ENCODE data around the gene LLGL2.
A peak's percentile ranks its signal among the peaks of the same experiment; 100 is the strongest.

The LLGL2 gene

DNA sequence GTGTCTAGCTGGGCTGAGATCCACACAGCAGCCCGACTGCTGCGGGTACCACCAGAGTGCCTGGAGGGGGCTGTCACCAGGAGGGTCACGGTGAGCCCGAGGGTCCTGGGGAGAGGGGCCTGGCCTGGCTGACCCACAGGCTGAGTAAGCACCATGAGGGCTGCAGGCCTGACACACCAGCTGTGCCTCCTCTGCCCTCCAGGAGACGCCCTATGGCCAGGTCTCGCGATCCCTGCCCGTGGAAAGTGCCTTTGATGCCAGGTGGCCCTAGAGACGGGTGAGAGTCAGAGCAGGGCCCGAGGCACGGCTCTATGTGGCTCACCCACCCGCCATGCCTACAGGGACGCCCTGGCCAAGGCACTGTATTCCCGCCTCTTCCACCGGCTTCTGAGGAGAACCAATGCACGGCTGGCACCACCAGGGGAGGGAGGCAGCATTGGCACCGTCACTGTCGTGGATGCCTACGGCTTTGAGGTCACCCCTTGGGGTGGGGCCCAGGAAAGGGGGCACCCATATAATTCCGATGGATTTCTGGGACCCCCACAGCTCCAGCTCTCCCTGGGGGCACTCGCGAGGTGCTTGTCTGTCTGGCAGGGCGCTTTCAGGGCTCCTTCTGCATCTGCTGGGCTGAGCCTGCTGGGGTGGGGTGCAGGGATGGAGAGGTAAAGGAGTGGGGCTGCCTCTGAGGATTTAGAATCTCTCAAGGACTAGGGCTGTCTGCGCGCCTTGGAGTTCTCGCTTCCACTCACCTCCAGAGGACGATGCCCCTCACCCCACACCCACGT, 69.2 kb downstream of the LLGL2 start:
- DNase-seq: no peak

DNA sequence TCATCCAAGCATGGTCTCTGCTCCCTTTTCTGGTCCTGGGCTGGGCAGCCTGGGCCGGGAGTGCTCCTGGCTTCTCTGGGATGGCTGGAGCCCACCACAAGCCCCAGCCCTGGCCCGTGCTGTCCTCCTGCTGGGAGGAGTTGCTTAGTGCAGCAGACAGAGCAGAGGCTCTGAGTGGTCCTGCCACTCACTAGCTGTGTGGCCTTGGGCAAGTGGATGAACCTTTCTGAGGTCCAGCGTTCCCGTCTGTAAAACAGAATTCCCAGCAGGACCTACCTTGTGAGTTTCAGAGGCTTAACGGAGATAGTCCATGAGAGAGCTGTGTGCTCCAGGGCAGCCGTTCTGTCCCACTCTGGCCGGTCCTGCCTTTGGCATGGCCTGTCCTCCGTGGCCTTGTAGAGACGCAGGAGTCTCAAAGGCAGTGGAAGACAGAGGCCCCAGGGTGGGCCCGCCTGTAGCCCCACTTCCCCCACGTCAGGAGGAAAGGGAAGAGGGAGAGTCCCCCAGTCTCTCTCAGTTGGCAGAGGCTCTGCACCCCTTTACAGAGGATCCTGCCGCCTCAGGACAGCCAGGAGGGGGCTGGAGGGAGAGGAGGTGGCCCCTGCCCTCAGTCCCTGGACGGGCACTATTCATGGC, 69.9 kb downstream of the LLGL2 start:
- DNase-seq: no peak

GRCh38 chr17:75595920-75596313, 70.4 kb downstream of the LLGL2 start:
- no peak for DNase-seq

DNA sequence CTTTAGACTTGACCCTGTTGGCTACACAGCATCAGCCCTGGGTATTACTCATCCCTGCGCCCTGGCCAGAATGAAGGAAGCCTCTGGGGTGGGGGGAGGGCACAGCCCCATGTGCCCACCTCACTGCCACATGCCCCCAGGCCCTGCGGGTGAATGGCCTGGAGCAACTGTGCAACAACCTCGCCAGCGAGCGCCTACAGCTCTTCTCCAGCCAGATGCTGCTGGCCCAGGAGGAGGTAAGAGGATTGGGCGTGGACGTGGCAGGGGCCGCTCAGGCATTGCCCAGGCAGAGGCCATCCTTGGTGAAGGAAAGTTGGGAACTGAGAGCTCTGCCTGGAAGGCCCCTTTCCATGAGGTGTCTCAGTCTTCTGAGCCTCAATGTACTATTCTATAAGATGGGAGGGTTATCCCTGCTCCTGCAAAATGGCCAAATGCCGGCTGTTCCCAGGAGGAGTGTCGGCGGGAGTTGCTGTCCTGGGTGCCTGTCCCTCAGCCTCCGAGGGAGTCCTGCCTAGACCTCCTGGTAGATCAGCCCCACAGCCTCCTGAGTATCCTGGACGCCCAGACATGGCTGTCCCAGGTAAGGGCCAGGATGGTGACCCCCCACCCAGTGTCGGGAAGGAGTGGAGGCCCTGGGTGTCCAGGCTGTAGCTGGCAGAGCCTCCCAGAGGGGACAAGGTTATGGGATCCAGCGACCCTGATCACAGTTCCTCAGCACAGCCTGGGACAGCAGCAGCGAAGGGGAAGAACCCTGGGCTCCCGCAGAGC, 71.0 kb downstream of the LLGL2 start:
- no peak for DNase-seq

DNA sequence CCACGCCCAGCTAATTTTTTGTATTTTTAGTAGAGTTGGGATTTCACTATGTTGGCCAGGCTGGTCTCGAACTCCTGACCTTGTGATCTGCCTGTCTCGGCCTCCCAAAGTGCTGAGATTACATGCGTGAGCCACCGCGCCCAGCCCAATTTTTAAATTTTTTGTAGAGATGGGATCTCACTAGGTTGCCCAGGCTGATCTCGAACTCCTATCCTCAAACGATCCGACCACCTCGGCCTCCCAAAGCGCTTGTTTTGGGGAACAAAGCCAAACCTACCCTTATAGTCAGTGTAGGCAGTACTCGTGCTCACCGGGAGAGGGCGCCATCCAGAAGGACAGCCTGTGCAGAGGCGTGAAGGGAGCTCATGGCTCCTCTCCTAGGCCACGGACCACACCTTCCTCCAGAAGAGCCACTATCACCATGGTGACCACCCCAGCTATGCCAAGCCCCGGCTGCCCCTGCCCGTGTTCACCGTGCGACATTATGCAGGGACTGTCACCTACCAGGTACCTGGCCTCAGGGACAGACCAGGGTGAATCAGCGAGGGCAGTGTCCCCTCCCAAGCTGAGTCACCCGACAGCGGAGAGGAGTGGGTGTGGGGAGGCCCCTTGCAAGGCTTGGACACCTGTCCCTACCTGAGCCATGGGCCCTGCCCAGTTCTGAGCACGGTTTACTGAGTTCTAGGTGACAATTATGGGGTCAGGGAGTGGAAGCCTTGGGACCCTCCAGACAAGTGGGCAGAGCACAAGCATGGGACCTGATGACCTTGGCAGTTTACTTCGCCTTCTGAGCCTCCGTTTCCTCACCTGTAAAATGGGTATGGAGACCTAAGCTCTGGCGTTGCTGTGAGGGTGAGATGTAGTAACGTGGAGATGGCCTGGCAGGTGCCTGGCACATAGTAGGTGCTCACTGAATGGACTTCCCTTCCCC, 75.8 kb downstream of the LLGL2 start:
- DNase-seq: peak; percentile 51

DNA sequence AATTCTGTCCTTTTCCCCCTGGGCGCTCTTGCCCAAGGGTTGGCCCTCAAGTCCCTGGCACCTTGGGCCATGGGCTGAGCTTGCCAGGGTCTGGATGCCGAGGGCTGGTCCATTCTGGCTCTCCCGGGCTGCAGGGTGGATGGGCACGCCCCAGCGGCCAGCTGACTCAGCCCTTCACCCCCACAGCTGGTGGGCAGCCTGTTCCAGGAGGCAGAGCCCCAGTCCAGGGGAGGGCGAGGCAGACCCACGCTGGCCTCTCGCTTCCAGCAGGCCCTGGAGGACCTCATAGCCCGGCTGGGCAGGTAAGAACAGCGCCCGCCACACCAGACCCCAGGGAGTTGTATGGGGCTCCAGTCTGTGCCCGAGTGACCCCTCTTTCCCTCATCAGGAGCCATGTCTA, 77.1 kb downstream of the LLGL2 start:
- no peak for DNase-seq

GRCh38 chr17:75603123-75603522, 77.6 kb downstream of the LLGL2 start:
- DNase-seq: no peak

GRCh38 chr17:75604034-75604695, 78.7 kb downstream of the LLGL2 start:
- DNase-seq: no peak

DNA sequence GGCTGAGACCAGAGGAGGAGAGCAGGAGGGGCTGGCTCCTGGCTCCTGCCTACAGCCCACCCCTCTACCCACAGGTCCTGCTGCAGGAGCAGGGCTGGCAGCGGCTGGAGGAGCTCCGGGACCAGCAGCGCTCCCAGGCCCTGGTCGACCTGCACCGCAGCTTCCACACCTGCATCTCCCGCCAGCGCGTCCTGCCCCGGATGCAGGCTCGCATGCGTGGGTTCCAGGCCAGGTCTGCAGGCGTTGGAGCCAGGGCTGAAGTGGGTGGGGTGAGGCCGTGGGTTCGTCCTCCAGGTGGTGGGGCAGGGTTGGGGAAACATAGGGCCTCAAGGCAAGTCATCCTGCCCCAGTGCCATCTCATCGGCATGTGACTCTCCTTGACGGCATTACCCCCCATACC, 80.3 kb downstream of the LLGL2 start:
- no peak for DNase-seq

- DNase-seq: no peak
Measured at GRCh38 chr17:75607086-75607485, 81.6 kb downstream of the LLGL2 start.

DNA sequence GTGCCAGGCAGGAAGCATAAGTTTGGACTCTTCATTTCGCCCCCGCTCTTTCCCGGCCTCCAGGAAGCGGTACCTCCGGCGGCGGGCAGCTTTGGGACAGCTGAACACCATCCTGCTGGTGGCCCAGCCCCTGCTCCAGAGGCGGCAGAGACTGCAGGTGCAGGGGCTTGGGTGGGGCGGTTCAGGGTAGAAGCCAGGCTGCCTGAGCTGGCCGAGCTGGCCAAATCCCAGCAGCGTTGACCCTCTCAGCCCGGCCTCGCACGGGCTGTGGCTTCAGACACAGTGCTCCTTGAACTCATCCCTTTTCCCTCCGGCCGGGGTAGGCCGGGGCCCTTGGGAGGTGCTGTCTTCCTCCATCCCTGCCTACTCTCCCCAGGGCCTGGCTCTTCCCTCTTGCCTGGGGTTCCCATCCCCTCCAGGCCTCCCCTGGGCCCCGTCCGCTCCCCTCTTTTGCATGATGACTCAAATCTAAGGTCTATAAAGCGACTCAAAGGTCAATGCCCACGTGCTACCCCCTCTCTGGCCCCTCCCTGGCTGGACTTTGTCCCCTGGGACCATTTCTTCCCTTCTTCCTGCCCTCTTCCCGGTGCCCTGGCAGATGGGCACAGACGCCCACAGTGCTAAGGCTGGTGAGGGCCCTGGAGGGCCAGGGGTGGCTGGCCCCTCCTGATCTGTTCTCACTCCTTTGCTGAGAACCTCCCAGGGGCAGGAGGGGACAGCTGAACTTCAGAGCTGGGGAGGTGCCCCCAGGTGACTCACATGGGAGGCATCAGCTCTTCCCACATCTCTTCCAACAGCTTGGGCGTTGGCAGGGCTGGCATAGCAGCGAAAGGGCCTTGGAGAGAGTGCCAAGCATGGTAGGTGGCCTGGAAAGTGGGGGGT, 84.8 kb downstream of the LLGL2 start:
- DNase-seq: no peak

- DNase-seq: no peak
Measured at GRCh38 chr17:75611851-75612429, 86.4 kb downstream of the LLGL2 start.

- DNase-seq: no peak
Measured at GRCh38 chr17:75612906-75613626, 87.6 kb downstream of the LLGL2 start.

DNA sequence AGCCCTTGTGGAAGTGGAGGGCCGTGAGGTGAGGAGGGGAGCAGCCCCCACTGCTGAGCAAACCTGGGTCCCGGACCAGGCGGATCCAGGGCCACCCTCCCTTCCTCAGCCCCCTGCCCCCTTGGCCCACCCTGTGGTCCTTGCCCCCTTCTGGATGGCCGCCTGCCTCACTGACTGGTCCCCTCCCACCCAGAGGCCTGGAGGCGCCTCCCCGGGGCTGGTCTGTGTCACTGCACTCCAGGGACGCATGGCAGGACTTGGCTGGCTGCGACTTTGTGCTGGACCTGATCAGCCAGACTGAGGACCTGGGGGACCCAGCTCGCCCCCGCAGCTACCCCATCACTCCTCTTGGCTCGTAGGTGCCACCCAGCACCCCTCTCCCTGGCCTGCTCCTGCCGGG, 88.5 kb downstream of the LLGL2 start:
- DNase-seq: no peak

DNA sequence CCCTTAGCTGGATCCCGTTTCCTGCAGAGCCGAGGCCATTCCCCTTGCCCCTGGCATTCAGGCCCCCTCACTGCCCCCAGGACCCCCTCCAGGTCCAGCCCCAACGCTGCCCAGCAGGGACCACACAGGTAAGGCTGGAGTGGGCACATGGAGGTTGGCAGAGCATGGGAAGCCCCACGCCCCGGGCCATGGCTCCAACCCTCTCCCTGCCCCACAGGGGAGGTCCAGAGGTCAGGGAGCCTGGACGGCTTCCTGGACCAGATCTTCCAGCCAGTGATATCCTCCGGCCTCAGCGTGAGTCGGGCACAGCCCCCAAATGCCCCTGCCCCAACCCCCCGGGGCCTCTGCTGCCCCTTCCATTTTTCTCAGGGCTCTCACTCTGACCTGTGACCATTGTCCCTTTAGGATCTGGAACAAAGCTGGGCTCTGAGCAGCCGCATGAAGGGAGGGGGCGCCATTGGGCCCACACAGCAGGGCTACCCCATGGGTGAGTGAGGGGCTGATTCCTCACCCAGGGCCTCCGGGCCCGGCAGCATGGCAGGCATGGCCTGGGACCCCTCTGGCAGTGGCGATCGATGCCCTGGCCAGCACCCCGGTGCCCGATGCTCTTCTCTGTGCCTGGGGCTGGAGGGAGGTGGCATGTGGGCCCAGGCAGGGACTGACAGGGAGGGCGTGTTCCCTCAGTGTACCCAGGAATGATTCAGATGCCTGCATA, 89.2 kb downstream of the LLGL2 start:
- DNase-seq: no peak

GRCh38 chr17:75615301-75615700, 89.8 kb downstream of the LLGL2 start:
- DNase-seq: no peak

GRCh38 chr17:75616521-75617122, 91.1 kb downstream of the LLGL2 start:
- DNase-seq: no peak

DNA sequence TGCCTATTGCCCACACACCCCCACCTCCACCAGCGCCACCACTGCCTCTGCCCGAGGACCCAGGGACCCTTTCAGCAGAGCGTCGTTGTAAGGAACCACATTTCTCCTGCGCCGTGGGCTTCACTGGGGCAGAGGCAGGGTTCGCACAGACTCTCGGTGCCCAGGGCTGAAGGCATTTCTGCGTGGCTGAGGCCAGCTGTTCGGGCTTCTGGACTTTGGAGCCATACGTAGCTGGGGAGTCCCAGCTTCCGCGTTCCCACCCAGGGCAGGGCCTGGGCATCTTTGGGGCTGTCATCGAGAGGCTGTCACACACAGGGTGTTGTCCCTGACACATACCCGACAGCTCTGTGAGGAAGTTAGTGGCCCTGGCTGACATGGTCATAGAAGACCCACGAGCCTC, 91.7 kb downstream of the LLGL2 start:
- no peak for DNase-seq

DNA sequence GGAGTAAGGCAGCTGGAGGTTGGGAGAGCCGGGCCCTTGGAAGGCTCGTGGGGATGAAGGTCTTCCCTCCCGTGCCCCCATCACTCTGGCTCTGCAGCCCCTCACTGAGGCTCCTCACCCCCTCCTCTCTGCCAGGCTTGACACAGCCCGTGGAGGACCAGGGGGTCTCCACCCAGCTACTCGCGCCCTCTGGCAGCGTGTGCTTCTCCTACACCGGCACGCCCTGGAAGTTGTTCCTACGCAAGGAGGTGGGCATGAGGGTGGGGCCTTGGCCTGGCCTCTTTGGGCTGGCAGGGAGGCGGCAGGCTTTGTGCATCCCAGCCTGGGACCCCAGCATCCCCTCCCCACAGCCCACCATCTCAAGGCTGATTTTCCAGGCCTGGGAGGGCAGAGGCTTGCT, 92.2 kb downstream of the LLGL2 start:
- no peak for DNase-seq

Measured in effector CD4-positive, alpha-beta T cell (primary cell).